ENCODE results near the gene PIGH.
"Not testable (repeated sequence)": the region's sequence is repeated elsewhere in the genome, so short reads cannot be mapped to it uniquely, and the experiment has no call there.

Gene PIGH

GRCh38 chr14:67610491-67610890 is 10.4 kb upstream of the PIGH start:
- DNase-seq (ENCODE audit: low read depth), result no peak
- no peak for TF ChIP-seq CTCF (conservative IDR thresholded peaks at IDR 0.05; ENCODE audit: control insufficient read depth, insufficient read depth, low read depth, low read length)
- no peak overlapping the region for H3K4me3 ChIP-seq (ENCODE audit: control insufficient read depth, low read depth, low read length)

GRCh38 chr14:67609642-67610310 is 9.7 kb upstream of the PIGH start:
- no peak for TF ChIP-seq CTCF (conservative IDR thresholded peaks at IDR 0.05; ENCODE audit: control insufficient read depth, insufficient read depth, low read depth, low read length)

GRCh38 chr14:67607646-67608045 is 7.6 kb upstream of the PIGH start:
- DNase-seq (ENCODE audit: low read depth), result no peak
- TF ChIP-seq CTCF (conservative IDR thresholded peaks at IDR 0.05; ENCODE audit: control insufficient read depth, insufficient read depth, low read depth, low read length), result no peak
- no peak overlapping the region for H3K4me3 ChIP-seq (ENCODE audit: control insufficient read depth, low read depth, low read length)

More at GRCh38 chr14:67609642-67610310, 9.7 kb upstream of the PIGH start:
- H3K4me3 ChIP-seq (ENCODE audit: control insufficient read depth, low read depth, low read length), result no peak overlapping the region
- DNase-seq (ENCODE audit: low read depth), result no peak

- no peak for DNase-seq (ENCODE audit: low read depth)
- H3K4me3 ChIP-seq (ENCODE audit: control insufficient read depth, low read depth, low read length), result no peak overlapping the region
- TF ChIP-seq CTCF (conservative IDR thresholded peaks at IDR 0.05; ENCODE audit: control insufficient read depth, insufficient read depth, low read depth, low read length), result no peak
These were observed 3.0 kb upstream of the PIGH start for GRCh38 chr14:67602995-67603545.

GRCh38 chr14:67602076-67602475 is 2.0 kb upstream of the PIGH start:
- DNase-seq (ENCODE audit: low read depth), result no peak

GRCh38 chr14:67600562-67600974 is 500 bp upstream of the PIGH start:
- peak overlapping the region; percentile 81 for H3K4me3 ChIP-seq (ENCODE audit: control insufficient read depth, low read depth, low read length)
- not testable (repeated sequence) for DNase-seq (ENCODE audit: low read depth)

More at GRCh38 chr14:67602076-67602475, 2.0 kb upstream of the PIGH start:
- no peak overlapping the region for H3K4me3 ChIP-seq (ENCODE audit: control insufficient read depth, low read depth, low read length)
- no peak for TF ChIP-seq CTCF (conservative IDR thresholded peaks at IDR 0.05; ENCODE audit: control insufficient read depth, insufficient read depth, low read depth, low read length)

GRCh38 chr14:67595392-67595791 is 4.7 kb downstream of the PIGH start:
- no peak overlapping the region for H3K4me3 ChIP-seq (ENCODE audit: control insufficient read depth, low read depth, low read length)
- DNase-seq (ENCODE audit: low read depth), result no peak
- no peak for TF ChIP-seq CTCF (conservative IDR thresholded peaks at IDR 0.05; ENCODE audit: control insufficient read depth, insufficient read depth, low read depth, low read length)

- DNase-seq (ENCODE audit: low read depth), result not testable (repeated sequence)
These were observed 6.4 kb downstream of the PIGH start for GRCh38 chr14:67593650-67594049.

More at GRCh38 chr14:67593650-67594049, 6.4 kb downstream of the PIGH start:
- H3K4me3 ChIP-seq (ENCODE audit: control insufficient read depth, low read depth, low read length), result not testable (repeated sequence)
